ENCODE results near the gene LRSAM1. TPM values are rescaled to one million over a fixed set of nuclear protein-coding genes. Genes with fewer than 3 reads are reported as not detected.

Gene LRSAM1
- total and polyA plus RNA-seq, 2 of the 8 experiments (the other 6 are each of a cell fraction or from before 2014, with no cell fraction given) = 9.7 to 18.3 TPM

DNA sequence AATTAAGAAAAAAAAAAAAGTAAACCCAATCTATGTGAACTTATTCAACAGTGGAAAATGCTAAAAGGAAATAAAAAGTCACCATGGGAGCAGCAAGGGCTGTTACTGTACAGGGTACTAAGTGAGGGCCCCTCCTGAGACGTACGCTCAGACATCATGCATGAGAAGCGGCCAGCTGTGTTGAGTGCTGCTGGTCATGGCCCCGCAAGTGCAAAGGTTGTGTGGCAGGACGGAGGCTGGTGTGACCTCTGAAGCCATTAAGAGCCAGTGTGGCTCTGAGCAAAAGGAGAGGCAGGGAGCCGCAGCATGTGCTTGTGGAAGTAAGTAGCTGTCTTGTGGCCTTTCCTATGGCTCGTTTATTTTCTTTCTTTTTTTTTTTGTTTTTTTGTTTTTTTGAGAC is 30.3 kb upstream of the LRSAM1 start:
- POLR2A ChIA-PET (ENCODE audit: partially characterized antibody) = interaction anchor here (0.6 to 6.3 kb wide), 3 partner anchors 12 to 208 kb away, joined by 3 to 59 read pairs (median 3); no protein-coding TSS in a partner anchor

More for the DNA sequence above, 30.3 kb upstream of the LRSAM1 start:
- no peak overlapping the region for H3K4me2 ChIP-seq (ENCODE audit: insufficient read depth in 1 of 2, low read depth in 2 of 2, low read length in 2 of 2)
- TF ChIP-seq RAD21 (IDR thresholded peaks at IDR 0.05 in 1 of 2, conservative IDR thresholded peaks at IDR 0.05 in 1 of 2; ENCODE audit: low read depth in 2 of 2, low read length in 2 of 2) (no peak), SP1 (IDR thresholded peaks at IDR 0.05; ENCODE audit: low read depth, low read length) (no peak)
- H3K18ac ChIP-seq (ENCODE audit: extremely low read depth, low read length) = no peak overlapping the region
- peaks cover 3 to 25% of the 10 kb centered on the region in 2 experiments for H3K79me2 ChIP-seq (ENCODE audit: control insufficient read depth in 1 of 2, insufficient read depth in 2 of 2, low read length in 2 of 2)
- no peak for FAIRE-seq
- H4K91ac ChIP-seq (replicated peaks; ENCODE audit: insufficient read length, low read length) = no peak overlapping the region
- no peak overlapping the region for H2BK20ac ChIP-seq (ENCODE audit: low read length)
- no peaks in the 10 kb centered on the region for H3K36me3 ChIP-seq (ENCODE audit: control insufficient read depth in 2 of 4, insufficient read depth in 4 of 4, low read length in 3 of 4)
- H4K20me1 ChIP-seq (replicated peaks in 1 of 2; ENCODE audit: control insufficient read depth in 1 of 2, insufficient read depth in 2 of 2, low read length in 2 of 2) = peaks cover 2 to 6% of the 10 kb centered on the region in 2 experiments
- no peak overlapping the region for H3K23ac ChIP-seq (ENCODE audit: insufficient read length)
- H3K27me3 ChIP-seq (replicated peaks in 1 of 4; ENCODE audit: control insufficient read depth in 3 of 4, extremely low read depth in 1 of 4, insufficient read depth in 3 of 4, low read length in 3 of 4) = no peaks in the 10 kb centered on the region
- peaks cover 4% of the 10 kb centered on the region for H3K79me1 ChIP-seq (ENCODE audit: low read depth, low read length)
- no peak overlapping the region for H2AFZ ChIP-seq (ENCODE audit: low read length)
- H3K9ac ChIP-seq (replicated peaks in 1 of 4; ENCODE audit: extremely low read depth in 1 of 4, low read depth in 3 of 4, low read length in 3 of 4) = no peak overlapping the region
- WGBS, 2 experiments (ENCODE audit: extremely low coverage in 1 of 2, insufficient coverage in 1 of 2, insufficient read length in 1 of 2, insufficient replicate concordance in 2 of 2, low coverage in 1 of 2, low lambda C conversion rate in 2 of 2, missing lambda C conversion rate in 1 of 2) = 95% methylated on average over 7 of the region's 7 CpGs; no CpG with 5 or more reads in 1 of the 2 experiments
- no peak for DNase-seq (ENCODE audit: low read depth in 1 of 2, low spot score in 2 of 2)
- no peak overlapping the region for H3K4ac ChIP-seq (replicated peaks; ENCODE audit: insufficient read length, low read depth, low read length)
- CTCF ChIA-PET (ENCODE audit: partially characterized antibody) = interaction anchor here (1.3 to 2.5 kb wide), 4 partner anchors 13 to 206 kb away, joined by 5 to 9 read pairs (median 6); no protein-coding TSS in a partner anchor
- H3K4me1 ChIP-seq (replicated peaks in 1 of 4; ENCODE audit: control insufficient read depth in 3 of 4, insufficient read depth in 4 of 4, low read length in 3 of 4) = peaks cover 0 to 12% (median 7%) of the 10 kb centered on the region in 4 experiments; a peak in 6 of 7 replicates
- H3K27ac ChIP-seq (ENCODE audit: low read depth, low read length) = no peak overlapping the region
- H2BK15ac ChIP-seq (ENCODE audit: low read length) = no peak overlapping the region
- no peak overlapping the region for H3K4me3 ChIP-seq (ENCODE audit: extremely low read depth in 1 of 4, insufficient read depth in 2 of 4, low read depth in 3 of 4, low read length in 4 of 4)
- H3K14ac ChIP-seq (ENCODE audit: insufficient read length) = no peak overlapping the region
- no peak overlapping the region for H4K5ac ChIP-seq (ENCODE audit: insufficient read length, low read depth, low read length)
- H2BK5ac ChIP-seq (ENCODE audit: low read depth, low read length) = no peak overlapping the region
- H3K56ac ChIP-seq (replicated peaks; ENCODE audit: insufficient read length, low read depth, low read length) = no peak overlapping the region
- H2BK12ac ChIP-seq (ENCODE audit: low read depth, low read length) = no peak overlapping the region
- no peaks in the 10 kb centered on the region for H3K9me3 ChIP-seq (ENCODE audit: insufficient read depth in 2 of 2, low read depth in 1 of 2, low read length in 1 of 2)
- H3K23me2 ChIP-seq (ENCODE audit: low read depth, low read length) = peaks cover 15% of the 10 kb centered on the region
- no peak overlapping the region for H2AK5ac ChIP-seq (ENCODE audit: low read depth, low read length)
- H2BK120ac ChIP-seq (replicated peaks; ENCODE audit: low read depth, low read length) = no peak overlapping the region
- no peak overlapping the region for H4K8ac ChIP-seq (ENCODE audit: extremely low read depth, insufficient read depth, low read length)

Data from H1 (cell line).